Kidney (tissue), 14 donors: ENCODE data around the gene NAA30. TPM values are rescaled to one million over a fixed set of nuclear protein-coding genes. Genes with fewer than 3 reads are reported as not detected.

ENCODE experiments used
- DNase-seq, 5 donors: peaks; one replicate each; pipeline ENCODE4 v3.0.0-alpha.2; 2013 to 2020
- FAIRE-seq: peaks from 2 replicates; lab custom pipeline; 2012; peaks lifted over from hg19 to GRCh38; lab: Jason Lieb, UNC
- H3K27ac ChIP-seq, 2 donors: one replicate each; pipeline ENCODE4 v1.7.0; 2013; ENCODE audit warnings: low read depth in 2 of 2, low read length in 2 of 2, inconsistent platforms in 1 of 2
- H3K27me3 ChIP-seq: one replicate; pipeline ENCODE4 v1.7.1; 2013; ENCODE audit warnings: low read length, inconsistent platforms; ENCODE audit not compliant: control insufficient read depth, insufficient read depth
- H3K36me3 ChIP-seq, 3 donors: one replicate each; pipeline versions ENCODE4 v1.7.0 to v1.7.1; 2013; ENCODE audit warnings: low read length in 3 of 3, control low read depth in 1 of 3, inconsistent platforms in 1 of 3; ENCODE audit not compliant: insufficient read depth in 3 of 3, control insufficient read depth in 2 of 3
- H3K4me1 ChIP-seq, 3 donors: one replicate each; pipeline versions ENCODE4 v1.7.0 to v1.7.1; 2013; ENCODE audit warnings: low read length in 3 of 3, inconsistent platforms in 1 of 3, low read depth in 1 of 3; ENCODE audit not compliant: control insufficient read depth in 2 of 3, insufficient read depth in 2 of 3
- H3K4me3 ChIP-seq, 3 donors: one replicate each; pipeline versions ENCODE4 v1.7.0 to v1.8.1; 2013; ENCODE audit warnings: low read length in 3 of 3, control low read depth in 1 of 3, inconsistent platforms in 1 of 3
- H3K9ac ChIP-seq, 3 donors: one replicate each; pipeline versions ENCODE4 v1.7.0 to v1.7.1; 2013; ENCODE audit warnings: low read length in 3 of 3, control low read depth in 1 of 3, inconsistent platforms in 1 of 3
- H3K9me3 ChIP-seq, 3 donors: one replicate each; pipeline versions ENCODE4 v1.7.0 to v1.7.1; 2013; ENCODE audit warnings: low read length in 3 of 3, control low read depth in 1 of 3, inconsistent platforms in 1 of 3; ENCODE audit not compliant: control insufficient read depth in 2 of 3, insufficient read depth in 1 of 3
- intact Hi-C: fragments of 100-400 bp; cut with DNase I; formaldehyde crosslinking; loops from one replicate; pipeline ENCODE4 v1.11.1; 2022
- polyA plus RNA-seq: library from polyadenylated mRNA; stranded (reverse); fragments of 350-450 nt; fragmentation: Illumina TruSeq; extraction: RNeasy Lipid Tissue Mini Kit (QIAGEN cat#74804); gene quantifications from one replicate; pipeline ENCODE4 v1.2.3, GENCODE V29; 2014; ENCODE audit warnings: low read depth, low replicate concordance; ENCODE audit not compliant: insufficient read depth
- total RNA-seq: library from RNA; stranded (reverse); fragmentation: NEBNext Ultra II Directional; extraction: Animal tissue kit (Norgen Biotek cat#: 25700); gene quantifications from one replicate; pipeline ENCODE4 v1.2.1, GENCODE V29; 2021
- TF ChIP-seq, protein P1 (sequence below): IDR thresholded peaks from 3 replicates; pipeline ENCODE4 v1.5.1; 2012; ENCODE audit warnings: mild to moderate bottlenecking, moderate library complexity, borderline replicate concordance; ENCODE audit not compliant: insufficient read depth; ENCODE audit errors: extremely low read depth
- donor health status: control.
- donor health status: control.
- donor health status: control.
- donor health status: control.
- donor health status: control.
- donor health status: DM: yes; HTN: yes; CAD: no.
- donor health status: Normal renal cell carcinoma (clear cell type).

Gene NAA30
- total and polyA plus RNA-seq, 2 donors from 2014 or later = 9.2 to 17.1 TPM

GRCh38 chr14:57383125-57383745, 7.2 kb upstream of the NAA30 start:
- Histone ChIP-seq H3K27ac (no peak overlapping the region), H3K4me3 (no peak overlapping the region), H3K27me3 (no peaks in the 10 kb centered on the region), H3K36me3 (no peaks in the 10 kb centered on the region), H3K4me1 (no peaks in the 10 kb centered on the region), H3K9ac (no peak overlapping the region), H3K9me3 (no peaks in the 10 kb centered on the region)
- FAIRE-seq = no peak
- TF ChIP-seq, protein P1, sequence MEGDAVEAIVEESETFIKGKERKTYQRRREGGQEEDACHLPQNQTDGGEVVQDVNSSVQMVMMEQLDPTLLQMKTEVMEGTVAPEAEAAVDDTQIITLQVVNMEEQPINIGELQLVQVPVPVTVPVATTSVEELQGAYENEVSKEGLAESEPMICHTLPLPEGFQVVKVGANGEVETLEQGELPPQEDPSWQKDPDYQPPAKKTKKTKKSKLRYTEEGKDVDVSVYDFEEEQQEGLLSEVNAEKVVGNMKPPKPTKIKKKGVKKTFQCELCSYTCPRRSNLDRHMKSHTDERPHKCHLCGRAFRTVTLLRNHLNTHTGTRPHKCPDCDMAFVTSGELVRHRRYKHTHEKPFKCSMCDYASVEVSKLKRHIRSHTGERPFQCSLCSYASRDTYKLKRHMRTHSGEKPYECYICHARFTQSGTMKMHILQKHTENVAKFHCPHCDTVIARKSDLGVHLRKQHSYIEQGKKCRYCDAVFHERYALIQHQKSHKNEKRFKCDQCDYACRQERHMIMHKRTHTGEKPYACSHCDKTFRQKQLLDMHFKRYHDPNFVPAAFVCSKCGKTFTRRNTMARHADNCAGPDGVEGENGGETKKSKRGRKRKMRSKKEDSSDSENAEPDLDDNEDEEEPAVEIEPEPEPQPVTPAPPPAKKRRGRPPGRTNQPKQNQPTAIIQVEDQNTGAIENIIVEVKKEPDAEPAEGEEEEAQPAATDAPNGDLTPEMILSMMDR = no peak
- intact Hi-C loops = no loop called here
- DNase-seq = no peak

- FAIRE-seq = no peak
- H3K36me3 ChIP-seq = no peaks in the 10 kb centered on the region
- H3K27ac ChIP-seq = no peak overlapping the region
- TF ChIP-seq, protein P1 = no peak
- peaks cover 0 to 6% (median 3%) of the 10 kb centered on the region in 3 donors for H3K4me1 ChIP-seq
- no peaks in the 10 kb centered on the region for H3K27me3 ChIP-seq
- no peak overlapping the region for H3K4me3 ChIP-seq
- H3K9ac ChIP-seq = no peak overlapping the region
- H3K9me3 ChIP-seq = no peaks in the 10 kb centered on the region
- DNase-seq = no peak
- intact Hi-C loops = no loop called here
Measured at GRCh38 chr14:57388067-57388466, 2.3 kb upstream of the NAA30 start.

DNA sequence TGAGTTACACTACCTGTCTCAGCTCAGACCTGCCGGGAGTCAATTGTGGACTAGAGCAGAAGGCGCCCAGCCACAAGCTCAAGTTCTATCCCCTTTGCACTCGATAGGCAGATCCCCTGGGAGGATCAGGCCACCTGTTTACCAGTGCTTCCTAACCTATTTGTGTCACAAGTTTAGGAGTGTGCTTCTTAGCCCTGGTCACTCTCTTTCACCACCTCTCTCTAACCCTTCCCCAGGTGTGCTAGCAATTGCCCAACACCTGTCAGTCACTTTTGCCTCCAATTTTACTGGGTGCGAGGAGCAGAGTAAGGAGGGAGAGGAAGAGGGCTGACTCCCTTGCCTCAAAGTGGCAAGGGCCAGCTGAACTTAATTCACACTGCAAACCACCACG, 745 bp upstream of the NAA30 start:
- peak overlapping the region; percentile 58 to 88 (median 69) for H3K9ac ChIP-seq
- peak overlapping the region; percentile 79 to 88 for H3K27ac ChIP-seq
- DNase-seq = no peak
- no peaks in the 10 kb centered on the region for H3K27me3 ChIP-seq
- H3K4me1 ChIP-seq = peaks cover 0 to 6% (median 3%) of the 10 kb centered on the region in 3 donors
- FAIRE-seq = no peak
- H3K4me3 ChIP-seq = peak overlapping the region; percentile 77 to 87 (median 78)
- no peaks in the 10 kb centered on the region for H3K9me3 ChIP-seq
- no peaks in the 10 kb centered on the region for H3K36me3 ChIP-seq
- intact Hi-C loops = no loop called here
- TF ChIP-seq, protein P1 = no peak
